A673 (cell line): Measurements from ENCODE around the gene TRUB2.

Source experiments
- EZH2 ChIP-seq: fragments of 200-600 bp; sonication (generic); IDR thresholded peaks from 2 replicates; pipeline ENCODE4 v1.6.1; 2017; ENCODE audit warnings: borderline replicate concordance, low read depth, mild to moderate bottlenecking, mixed read lengths, antibody characterized with exemption, low read length; ENCODE audit not compliant: poor library complexity, severe bottlenecking
- TF ChIP-seq, protein P1 (sequence below): fragments of 300-800, 200-600 bp; sonication (generic); conservative IDR thresholded peaks from 2 replicates; pipeline ENCODE4 v1.5.1; 2017; ENCODE audit warnings: low read depth, mild to moderate bottlenecking, antibody characterized with exemption, low read length, moderate library complexity, mixed read lengths

DNA sequence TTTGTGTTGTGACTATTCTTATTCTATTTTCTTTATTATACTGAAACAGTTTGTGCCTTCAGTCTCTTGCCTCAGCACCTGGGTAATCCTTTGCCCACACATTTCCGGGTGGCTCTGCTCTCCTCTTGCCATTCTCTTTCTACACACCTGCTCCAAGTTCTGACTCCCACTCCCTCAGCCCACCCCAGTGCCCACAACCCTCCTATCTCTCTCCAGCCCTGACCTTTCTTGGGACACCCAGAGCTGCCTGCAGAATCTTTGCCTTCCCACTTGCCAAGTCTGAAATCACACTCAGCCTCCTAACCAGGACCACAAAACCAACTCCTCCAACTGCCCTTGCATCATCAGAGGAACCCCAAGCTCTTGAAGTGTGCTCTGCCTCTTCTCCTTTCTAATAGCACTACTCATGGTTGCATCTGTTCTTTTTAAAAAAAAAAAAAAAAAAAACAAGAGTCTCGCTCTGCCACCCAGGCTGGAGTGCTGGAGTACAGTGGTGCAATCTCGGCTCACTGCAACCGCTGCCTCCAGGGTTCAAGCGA is 42.1 kb downstream of the TRUB2 start:
- TF ChIP-seq, protein P1, sequence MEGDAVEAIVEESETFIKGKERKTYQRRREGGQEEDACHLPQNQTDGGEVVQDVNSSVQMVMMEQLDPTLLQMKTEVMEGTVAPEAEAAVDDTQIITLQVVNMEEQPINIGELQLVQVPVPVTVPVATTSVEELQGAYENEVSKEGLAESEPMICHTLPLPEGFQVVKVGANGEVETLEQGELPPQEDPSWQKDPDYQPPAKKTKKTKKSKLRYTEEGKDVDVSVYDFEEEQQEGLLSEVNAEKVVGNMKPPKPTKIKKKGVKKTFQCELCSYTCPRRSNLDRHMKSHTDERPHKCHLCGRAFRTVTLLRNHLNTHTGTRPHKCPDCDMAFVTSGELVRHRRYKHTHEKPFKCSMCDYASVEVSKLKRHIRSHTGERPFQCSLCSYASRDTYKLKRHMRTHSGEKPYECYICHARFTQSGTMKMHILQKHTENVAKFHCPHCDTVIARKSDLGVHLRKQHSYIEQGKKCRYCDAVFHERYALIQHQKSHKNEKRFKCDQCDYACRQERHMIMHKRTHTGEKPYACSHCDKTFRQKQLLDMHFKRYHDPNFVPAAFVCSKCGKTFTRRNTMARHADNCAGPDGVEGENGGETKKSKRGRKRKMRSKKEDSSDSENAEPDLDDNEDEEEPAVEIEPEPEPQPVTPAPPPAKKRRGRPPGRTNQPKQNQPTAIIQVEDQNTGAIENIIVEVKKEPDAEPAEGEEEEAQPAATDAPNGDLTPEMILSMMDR, result no peak
- TF ChIP-seq EZH2, result no peak
